Brain microvascular endothelial cell (primary cell): ENCODE results near the gene PEPD.

Experiments used
- DNase-seq: peaks from one replicate; pipeline ENCODE4 v3.0.0-alpha.2; 2020
- H3K27ac ChIP-seq: fragments of 250-450 bp; sonication (Bioruptor Pico); 2 replicates; pipeline ENCODE4 v1.5.1; 2020; ENCODE audit warnings: mild to moderate bottlenecking, moderate library complexity
- H3K27me3 ChIP-seq: fragments of 250-450 bp; sonication (Bioruptor Pico); replicated peaks from 2 replicates; pipeline ENCODE4 v1.5.1; 2020; ENCODE audit warnings: mild to moderate bottlenecking
- H3K36me3 ChIP-seq: fragments of 250-450 bp; sonication (Bioruptor Pico); replicated peaks from 2 replicates; pipeline ENCODE4 v1.5.1; 2020; ENCODE audit warnings: mild to moderate bottlenecking
- H3K4me3 ChIP-seq: 2 replicates; pipeline ENCODE4 v1.5.1; 2011; ENCODE audit warnings: low read depth, mild to moderate bottlenecking, control low read depth, low read length, moderate library complexity
- in situ Hi-C: cut with HindIII; loops from 2 replicates; pipeline ENCODE4 v1.10.0; 2017; ENCODE audit warnings: low sequenced_read_pairs, low pct_ligation_motif_present
- TF ChIP-seq, protein P1 (sequence below): IDR thresholded peaks from 2 replicates; pipeline ENCODE4 v1.5.1; 2011; ENCODE audit warnings: low read depth, mild to moderate bottlenecking, moderate library complexity, low read length, control low read depth, inconsistent platforms; ENCODE audit errors: missing control alignments

The PEPD gene

GRCh38 chr19:33443638-33444561 is 77.7 kb downstream of the PEPD start:
- no peak overlapping the region for H3K4me3 ChIP-seq
- H3K27ac ChIP-seq, result no peak overlapping the region
- TF ChIP-seq, protein P1, sequence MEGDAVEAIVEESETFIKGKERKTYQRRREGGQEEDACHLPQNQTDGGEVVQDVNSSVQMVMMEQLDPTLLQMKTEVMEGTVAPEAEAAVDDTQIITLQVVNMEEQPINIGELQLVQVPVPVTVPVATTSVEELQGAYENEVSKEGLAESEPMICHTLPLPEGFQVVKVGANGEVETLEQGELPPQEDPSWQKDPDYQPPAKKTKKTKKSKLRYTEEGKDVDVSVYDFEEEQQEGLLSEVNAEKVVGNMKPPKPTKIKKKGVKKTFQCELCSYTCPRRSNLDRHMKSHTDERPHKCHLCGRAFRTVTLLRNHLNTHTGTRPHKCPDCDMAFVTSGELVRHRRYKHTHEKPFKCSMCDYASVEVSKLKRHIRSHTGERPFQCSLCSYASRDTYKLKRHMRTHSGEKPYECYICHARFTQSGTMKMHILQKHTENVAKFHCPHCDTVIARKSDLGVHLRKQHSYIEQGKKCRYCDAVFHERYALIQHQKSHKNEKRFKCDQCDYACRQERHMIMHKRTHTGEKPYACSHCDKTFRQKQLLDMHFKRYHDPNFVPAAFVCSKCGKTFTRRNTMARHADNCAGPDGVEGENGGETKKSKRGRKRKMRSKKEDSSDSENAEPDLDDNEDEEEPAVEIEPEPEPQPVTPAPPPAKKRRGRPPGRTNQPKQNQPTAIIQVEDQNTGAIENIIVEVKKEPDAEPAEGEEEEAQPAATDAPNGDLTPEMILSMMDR, result no peak
- no peaks in the 10 kb centered on the region for H3K27me3 ChIP-seq
- H3K36me3 ChIP-seq, result no peaks in the 10 kb centered on the region
- no peak for DNase-seq
- in situ Hi-C loops, result no loop called here

DNA sequence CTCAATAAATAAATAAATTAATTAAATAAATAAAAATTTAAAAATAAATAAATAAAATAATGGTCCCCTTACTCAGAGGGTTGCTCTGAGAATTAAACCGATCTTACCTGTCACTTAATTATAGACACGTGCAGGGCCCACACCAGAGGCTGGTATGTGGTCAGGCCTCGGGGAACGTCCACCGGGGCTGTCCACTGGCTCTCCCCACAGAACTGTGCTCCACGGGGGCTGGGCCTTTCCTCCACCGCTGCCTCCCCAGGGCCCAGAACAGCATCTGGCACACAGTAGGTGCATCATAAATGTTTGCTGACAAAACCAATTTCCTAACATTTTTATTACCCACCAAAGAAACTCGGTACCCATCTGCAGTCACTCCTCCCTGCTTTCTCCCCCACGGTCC is 78.9 kb downstream of the PEPD start:
- Histone ChIP-seq H3K27me3 (no peaks in the 10 kb centered on the region), H3K36me3 (no peaks in the 10 kb centered on the region), H3K4me3 (no peak overlapping the region), H3K27ac (no peak overlapping the region)
- in situ Hi-C loops, result no loop called here
- DNase-seq, result no peak
- TF ChIP-seq, protein P1, result no peak

DNA sequence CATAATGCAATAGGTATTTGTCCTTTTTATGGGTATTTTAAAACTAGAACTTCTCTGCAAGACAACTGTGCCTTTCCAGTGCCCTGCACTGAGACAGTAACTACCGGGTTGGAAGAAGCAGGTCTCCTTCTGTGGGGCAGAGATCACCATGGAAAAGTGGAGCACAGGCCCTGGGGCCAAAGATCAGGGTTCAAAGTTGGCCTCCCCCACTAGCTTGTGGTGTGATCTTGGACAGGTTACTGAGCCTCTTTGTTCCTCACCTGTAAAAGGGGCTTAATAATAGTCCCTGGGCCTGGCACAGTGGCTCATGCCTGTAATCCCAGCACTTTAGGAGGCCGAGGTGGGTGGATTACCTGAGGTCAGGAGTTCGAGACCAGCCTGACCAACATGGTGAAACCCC is 79.8 kb downstream of the PEPD start:
- DNase-seq, result no peak
- Histone ChIP-seq H3K27ac (no peak overlapping the region), H3K4me3 (no peak overlapping the region), H3K27me3 (no peaks in the 10 kb centered on the region), H3K36me3 (no peaks in the 10 kb centered on the region)
- TF ChIP-seq, protein P1, result no peak
- in situ Hi-C loops, result no loop called here

- H3K36me3 ChIP-seq, result no peaks in the 10 kb centered on the region
- no peak overlapping the region for H3K4me3 ChIP-seq
- in situ Hi-C loops, result no loop called here
- DNase-seq, result no peak
- H3K27ac ChIP-seq, result no peak overlapping the region
- no peaks in the 10 kb centered on the region for H3K27me3 ChIP-seq
- TF ChIP-seq, protein P1, result no peak
Measured at GRCh38 chr19:33441277-33441699, 80.3 kb downstream of the PEPD start.

GRCh38 chr19:33440682-33441081 is 80.9 kb downstream of the PEPD start:
- in situ Hi-C loops, result no loop called here
- Histone ChIP-seq H3K4me3 (no peak overlapping the region), H3K27ac (no peak overlapping the region), H3K36me3 (no peaks in the 10 kb centered on the region), H3K27me3 (no peaks in the 10 kb centered on the region)
- no peak for DNase-seq
- TF ChIP-seq, protein P1, result no peak
